GM19328 (cell line): ENCODE measurements around the gene TAF11.
A peak's percentile ranks its signal among the peaks of the same experiment; 100 is the strongest.
"Not testable (repeated sequence)": the region's sequence is repeated elsewhere in the genome, so short reads cannot be mapped to it uniquely, and the experiment has no call there.

Source experiments
- ATAC-seq: cut with Tn5 transposase; IDR thresholded peaks from one replicate; pipeline ENCODE4 v1.9.1; 2021; ENCODE audit warnings: mild to moderate bottlenecking, moderate library complexity; ENCODE audit not compliant: unreplicated experiment

Gene TAF11

GRCh38 chr6:34906826-34907225 lies 19.0 kb upstream of the TAF11 start:
- ATAC-seq: no peak

GRCh38 chr6:34904990-34905613 lies 17.3 kb upstream of the TAF11 start:
- no peak for ATAC-seq

GRCh38 chr6:34901930-34902329 lies 14.1 kb upstream of the TAF11 start:
- no peak for ATAC-seq

GRCh38 chr6:34900321-34901031 lies 12.6 kb upstream of the TAF11 start:
- ATAC-seq: no peak

GRCh38 chr6:34899748-34900147 lies 11.9 kb upstream of the TAF11 start:
- not testable (repeated sequence) for ATAC-seq

GRCh38 chr6:34897716-34898115 lies 9.9 kb upstream of the TAF11 start:
- no peak for ATAC-seq

GRCh38 chr6:34897130-34897529 lies 9.3 kb upstream of the TAF11 start:
- ATAC-seq: no peak

GRCh38 chr6:34894693-34895092 lies 6.9 kb upstream of the TAF11 start:
- no peak for ATAC-seq

GRCh38 chr6:34891296-34891695 lies 3.5 kb upstream of the TAF11 start:
- ATAC-seq: no peak

- ATAC-seq: no peak
Observed at GRCh38 chr6:34890533-34890925, 2.7 kb upstream of the TAF11 start.

- ATAC-seq: peak; percentile 60
Observed at GRCh38 chr6:34888874-34889555, 1.2 kb upstream of the TAF11 start, which contains the start of gene ANKS1A. Gene ANKS1A, plus strand, starts transcription at chr6:34889255. Its CDS starts 148 bp downstream, at chr6:34889403.

GRCh38 chr6:34888514-34888856 lies 643 bp upstream of the TAF11 start:
- ATAC-seq: no peak

GRCh38 chr6:34885837-34886236 lies 2.0 kb downstream of the TAF11 start:
- ATAC-seq: not testable (repeated sequence)

GRCh38 chr6:34884996-34885395 lies 2.8 kb downstream of the TAF11 start:
- ATAC-seq: no peak

GRCh38 chr6:34884073-34884472 lies 3.8 kb downstream of the TAF11 start:
- not testable (repeated sequence) for ATAC-seq

- no peak for ATAC-seq
Observed at GRCh38 chr6:34877869-34878485, 9.9 kb downstream of the TAF11 start.

GRCh38 chr6:34877259-34877658 lies 10.6 kb downstream of the TAF11 start:
- no peak for ATAC-seq

- ATAC-seq: no peak
Observed at GRCh38 chr6:34876472-34876871, 11.4 kb downstream of the TAF11 start.

- no peak for ATAC-seq
Observed at GRCh38 chr6:34875292-34876213, 12.3 kb downstream of the TAF11 start.

GRCh38 chr6:34872332-34872731 lies 15.5 kb downstream of the TAF11 start:
- ATAC-seq: no peak

- no peak for ATAC-seq
Observed at GRCh38 chr6:34871853-34872252, 16.0 kb downstream of the TAF11 start.
